Left forelimb (tissue), 1 donor: ENCODE data around the gene HTR7.
"Not testable (repeated sequence)": the region's sequence is repeated elsewhere in the genome, so short reads cannot be mapped to it uniquely, and the experiment has no call there.

Source experiments
- DNase-seq: peaks from one replicate; pipeline ENCODE4 v3.0.0-alpha.2; 2018; ENCODE audit warnings: low spot score

HTR7 gene

GRCh38 chr10:90858461-90858968 is 676 bp upstream of the HTR7 start:
- no peak for DNase-seq

- no peak for DNase-seq
These were observed 740 bp downstream of the HTR7 start for GRCh38 chr10:90856964-90857634.

GRCh38 chr10:90856261-90856660 is 1.6 kb downstream of the HTR7 start:
- no peak for DNase-seq

- no peak for DNase-seq
These were observed 2.7 kb downstream of the HTR7 start for GRCh38 chr10:90855126-90855525.

DNA sequence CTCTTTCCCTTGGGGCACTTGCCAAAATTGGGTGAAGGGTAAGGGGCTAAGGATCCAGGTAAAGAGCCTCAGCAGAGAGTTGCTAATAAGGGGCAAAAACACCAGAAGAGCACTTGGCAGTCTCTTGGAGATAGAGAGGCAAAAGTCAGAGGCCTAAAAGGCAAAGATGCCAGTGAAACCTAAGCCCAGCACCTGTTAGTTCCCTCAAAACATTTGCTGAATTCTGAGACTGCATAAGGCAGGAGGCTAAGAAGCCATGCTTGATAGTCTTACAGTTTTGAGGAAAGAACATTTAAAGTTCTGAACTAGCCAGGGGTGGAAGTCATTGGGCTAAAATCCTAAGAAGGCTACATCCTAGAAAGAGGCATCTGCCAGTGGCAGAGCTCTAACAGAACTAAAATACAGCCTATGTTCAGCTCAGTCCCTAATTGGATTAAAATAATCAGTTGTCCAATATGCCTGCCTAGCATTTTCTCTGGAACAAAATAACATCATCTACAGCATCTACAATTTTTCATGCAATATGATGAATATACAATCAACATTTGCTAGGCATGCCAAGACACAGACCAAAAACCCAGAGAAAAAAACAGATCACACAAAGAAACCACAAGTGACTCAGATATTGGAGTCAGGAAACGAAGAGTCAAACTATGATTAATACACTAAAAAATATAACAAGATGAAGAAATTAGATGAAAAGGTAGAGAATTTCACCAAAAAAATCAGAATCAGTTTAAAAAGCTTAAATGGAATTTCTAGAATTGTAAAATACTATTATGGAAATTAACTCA is 7.7 kb downstream of the HTR7 start:
- no peak for DNase-seq

DNA sequence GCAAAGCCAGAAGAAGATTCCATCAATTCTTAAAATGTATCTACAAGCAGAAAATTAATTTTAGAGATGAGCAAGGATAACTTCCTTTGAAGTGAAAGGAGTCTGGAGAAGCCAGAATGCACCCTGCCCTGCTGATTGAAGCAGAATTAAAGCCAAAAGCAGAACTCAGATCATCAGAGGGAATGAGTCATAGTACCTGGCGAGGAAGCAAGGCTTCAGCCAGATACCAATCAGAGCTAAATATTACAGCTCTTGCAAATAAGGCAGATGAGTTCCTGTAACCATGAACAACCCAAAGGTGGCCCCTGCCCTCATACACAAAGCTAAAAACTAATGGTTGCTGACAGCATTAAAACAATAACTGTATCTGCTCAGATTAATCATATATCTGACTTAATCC is 10.4 kb downstream of the HTR7 start:
- no peak for DNase-seq

DNA sequence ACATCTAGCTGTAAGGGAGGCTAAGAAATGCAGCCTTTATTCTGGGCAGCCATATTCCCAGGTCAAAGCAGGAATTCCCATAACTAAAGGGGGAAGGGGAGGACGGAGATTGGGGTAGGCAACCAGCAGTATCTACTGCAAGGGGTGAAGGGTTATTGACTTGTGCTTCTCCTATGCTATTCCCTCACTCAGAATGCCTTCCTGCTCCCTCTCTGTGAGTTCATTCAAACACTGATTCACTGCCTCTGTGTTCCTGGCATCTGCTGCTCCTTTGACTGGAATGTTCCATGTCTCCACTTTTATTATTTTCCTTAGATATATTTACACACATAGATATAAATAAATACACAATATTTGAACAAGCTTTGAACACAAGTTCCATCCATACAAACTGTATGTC is 11.1 kb downstream of the HTR7 start:
- no peak for DNase-seq

DNA sequence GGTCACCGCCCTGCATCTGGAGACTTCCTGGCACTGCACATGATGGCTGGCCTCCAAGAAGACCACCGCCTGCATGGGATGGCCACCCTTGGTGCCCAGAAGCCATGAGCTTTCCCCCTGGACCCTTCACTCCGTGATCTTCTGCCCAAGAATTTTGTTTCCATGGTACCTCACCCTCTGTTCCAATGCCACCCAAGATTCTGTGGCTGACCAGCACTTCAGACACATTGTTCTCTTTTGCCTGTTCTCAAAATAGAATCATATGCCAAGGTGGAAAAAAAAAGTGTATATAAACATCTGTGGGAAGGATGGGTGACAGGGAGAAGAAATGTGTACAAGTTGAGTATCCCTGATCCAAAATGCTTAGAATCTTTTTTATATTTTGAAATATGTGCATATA is 12.1 kb downstream of the HTR7 start:
- DNase-seq: no peak

- no peak for DNase-seq
These were observed 15.1 kb downstream of the HTR7 start for GRCh38 chr10:90842725-90843124.

- no peak for DNase-seq
These were observed 20.4 kb downstream of the HTR7 start for GRCh38 chr10:90837486-90837885.

GRCh38 chr10:90834326-90834725 is 23.5 kb downstream of the HTR7 start:
- DNase-seq: no peak

GRCh38 chr10:90832111-90832510 is 25.7 kb downstream of the HTR7 start:
- DNase-seq: no peak

DNA sequence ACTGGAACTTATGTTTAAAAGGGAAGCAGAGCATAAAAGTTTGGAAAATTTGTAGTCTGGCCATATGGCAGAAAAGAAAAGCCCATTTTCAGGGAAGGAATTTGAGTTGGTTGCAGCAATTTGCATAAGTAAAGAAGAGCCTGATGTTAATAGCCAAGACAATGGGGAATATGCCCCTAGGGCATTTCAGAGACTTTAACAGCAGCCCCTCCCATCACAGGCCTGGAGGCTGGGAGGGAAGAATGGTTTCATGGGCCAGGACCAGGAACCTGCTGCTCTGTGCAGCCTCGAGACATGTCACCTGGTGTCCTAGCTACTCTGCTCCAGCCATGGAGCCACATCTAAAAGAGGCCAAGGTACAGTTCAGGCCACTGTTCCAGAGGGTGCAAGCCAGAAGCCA is 35.3 kb downstream of the HTR7 start:
- no peak for DNase-seq

- not testable (repeated sequence) for DNase-seq
These were observed 36.0 kb downstream of the HTR7 start for GRCh38 chr10:90821864-90822263.

- DNase-seq: no peak
These were observed 37.9 kb downstream of the HTR7 start for GRCh38 chr10:90819911-90820310.

GRCh38 chr10:90818736-90819135 is 39.1 kb downstream of the HTR7 start:
- DNase-seq: no peak

DNA sequence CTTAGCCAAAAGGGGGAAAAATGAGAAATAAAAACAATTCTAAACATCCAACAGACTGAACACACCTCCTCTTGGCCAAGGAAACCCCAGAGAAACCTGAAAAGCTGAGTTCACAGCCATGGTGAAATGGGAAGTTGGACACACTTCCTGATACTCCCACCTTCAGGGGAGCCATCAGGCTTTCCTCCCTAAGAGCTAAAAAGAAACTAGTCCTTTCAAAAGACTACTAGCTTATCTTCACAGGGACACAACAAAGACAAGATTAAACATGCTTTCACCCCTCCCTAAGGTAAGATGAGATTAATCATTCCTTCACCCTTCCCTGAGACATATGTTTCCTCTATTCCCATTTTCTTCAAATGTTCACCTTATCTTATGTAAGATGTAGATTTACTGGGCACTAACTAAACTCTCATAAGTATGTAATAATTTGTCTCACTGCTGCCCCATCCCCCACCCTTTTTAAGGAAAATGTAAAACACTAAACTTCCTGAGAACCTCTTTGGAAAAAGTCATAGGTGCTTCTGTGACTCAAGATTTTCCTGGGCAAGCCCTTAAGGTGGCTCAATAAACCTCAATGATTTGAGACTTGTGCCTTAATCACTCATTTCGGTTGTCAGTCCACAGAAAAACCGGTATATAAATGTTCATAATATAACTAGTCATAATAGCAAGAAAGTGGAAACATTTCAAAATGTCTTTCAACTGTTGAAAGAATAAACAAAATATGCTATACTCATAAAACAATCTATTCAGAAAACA is 40.5 kb downstream of the HTR7 start:
- DNase-seq: no peak

- no peak for DNase-seq
These were observed 41.4 kb downstream of the HTR7 start for GRCh38 chr10:90816466-90816865.

- no peak for DNase-seq
These were observed 44.1 kb downstream of the HTR7 start for GRCh38 chr10:90813594-90814365.

- not testable (repeated sequence) for DNase-seq
These were observed 50.7 kb downstream of the HTR7 start for GRCh38 chr10:90807106-90807505.

DNA sequence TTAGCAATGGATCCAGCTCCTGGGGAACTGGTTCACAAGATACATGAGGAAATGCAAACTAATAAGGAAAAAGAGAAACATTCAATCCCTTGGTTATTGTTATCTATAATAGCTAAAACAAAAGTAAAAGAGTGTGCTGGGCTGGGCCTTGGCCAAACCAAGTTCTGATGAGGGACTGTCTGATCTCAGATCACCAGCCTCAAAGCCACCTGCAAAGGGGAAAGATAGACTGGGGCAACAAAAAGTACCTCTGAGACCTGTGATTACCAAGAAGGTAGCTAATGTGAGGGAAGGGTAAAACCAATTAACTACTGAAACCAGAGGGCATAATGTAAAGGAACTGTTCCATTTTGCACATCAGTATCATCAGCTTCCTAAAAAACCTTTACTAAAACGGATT is 51.2 kb downstream of the HTR7 start:
- no peak for DNase-seq

DNA sequence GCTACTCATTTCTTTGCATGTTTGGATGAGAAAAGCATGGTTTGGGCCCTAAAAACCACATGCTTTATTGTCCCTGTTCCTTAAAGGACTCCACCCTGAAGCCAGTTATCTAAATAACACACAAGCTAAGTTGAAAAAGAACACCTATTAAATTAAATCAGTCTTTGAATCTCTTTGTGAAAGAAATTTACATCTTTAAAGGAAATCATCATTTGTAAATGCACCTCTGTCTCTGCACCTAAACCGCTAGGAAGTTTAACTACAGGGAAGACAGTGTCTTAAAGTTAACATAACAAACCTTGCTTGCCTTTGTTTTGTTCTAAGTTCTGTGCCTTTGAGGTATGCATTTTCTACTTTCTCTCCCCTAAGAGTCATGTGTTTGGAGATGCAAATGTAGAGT is 52.6 kb downstream of the HTR7 start:
- no peak for DNase-seq
